Trophoblast cell (in vitro differentiated cells and primary cell): ENCODE data around the gene TNFRSF25.
A peak's percentile ranks its signal among the peaks of the same experiment; 100 is the strongest.

Source experiments
- DNase-seq, 2 donors: peaks; one replicate each; pipeline ENCODE4 v3.0.0-alpha.2; 2016
- H2AFZ ChIP-seq: 2 replicates; pipeline ENCODE4 v1.6.1; 2013; ENCODE audit warnings: low read length, moderate library complexity, mild to moderate bottlenecking; ENCODE audit not compliant: insufficient read depth, poor library complexity
- H2AK5ac ChIP-seq: 2 replicates; pipeline ENCODE4 v1.6.1; 2013; ENCODE audit warnings: mild to moderate bottlenecking, low read length
- H2BK120ac ChIP-seq: 2 replicates; pipeline ENCODE4 v1.6.1; 2013; ENCODE audit warnings: low read length, mild to moderate bottlenecking, moderate library complexity; ENCODE audit not compliant: insufficient read depth, poor library complexity
- H2BK12ac ChIP-seq: 2 replicates; pipeline ENCODE4 v1.6.1; 2013; ENCODE audit warnings: mild to moderate bottlenecking, low read length, moderate library complexity
- H2BK5ac ChIP-seq: 2 replicates; pipeline ENCODE4 v1.6.1; 2013; ENCODE audit warnings: low read length, low read depth, moderate library complexity, mild to moderate bottlenecking; ENCODE audit not compliant: poor library complexity
- H3K14ac ChIP-seq: 2 replicates; pipeline ENCODE4 v1.6.1; 2013; ENCODE audit warnings: mild to moderate bottlenecking, low read length
- H3K18ac ChIP-seq: 2 replicates; pipeline ENCODE4 v1.6.1; 2013; ENCODE audit warnings: mild to moderate bottlenecking, low read length
- H3K23ac ChIP-seq: 2 replicates; pipeline ENCODE4 v1.6.1; 2013; ENCODE audit warnings: low read length
- H3K27ac ChIP-seq: 2 replicates; pipeline ENCODE4 v1.5.1; 2013; ENCODE audit warnings: low read depth, mild to moderate bottlenecking, inconsistent platforms, low read length, moderate library complexity
- H3K27me3 ChIP-seq: 2 replicates; pipeline ENCODE4 v1.6.1; 2013; ENCODE audit warnings: inconsistent platforms, mild to moderate bottlenecking, low read length, moderate library complexity; ENCODE audit not compliant: insufficient read depth
- H3K36me3 ChIP-seq, 2 experiments: 1 replicate in 1 of 2; 2 replicates in 1 of 2; pipeline ENCODE4 v1.6.1; 2013; ENCODE audit warnings: low read length in 2 of 2, mild to moderate bottlenecking in 2 of 2, moderate library complexity in 1 of 2; ENCODE audit not compliant: insufficient read depth in 2 of 2, control insufficient read depth in 1 of 2
- H3K4ac ChIP-seq: 2 replicates; pipeline ENCODE4 v1.6.1; 2013; ENCODE audit warnings: low read depth, mild to moderate bottlenecking, low read length, moderate library complexity
- H3K4me1 ChIP-seq, 2 experiments: 1 replicate in 1 of 2; 2 replicates in 1 of 2; pipeline ENCODE4 v1.6.1; 2013; ENCODE audit warnings: low read length in 2 of 2, mild to moderate bottlenecking in 2 of 2, moderate library complexity in 1 of 2; ENCODE audit not compliant: insufficient read depth in 2 of 2, control insufficient read depth in 1 of 2
- H3K4me2 ChIP-seq: 2 replicates; pipeline ENCODE4 v1.6.1; 2013; ENCODE audit warnings: inconsistent platforms, mild to moderate bottlenecking, low read length, moderate library complexity
- H3K4me3 ChIP-seq: 2 replicates; pipeline ENCODE4 v1.5.1; 2013; ENCODE audit warnings: mild to moderate bottlenecking, low read depth, low read length, inconsistent platforms
- H3K79me1 ChIP-seq: one replicate; pipeline ENCODE4 v1.6.1; 2013; ENCODE audit warnings: low read length
- H3K79me2 ChIP-seq: 2 replicates; pipeline ENCODE4 v1.6.1; 2013; ENCODE audit warnings: low read length, mild to moderate bottlenecking; ENCODE audit not compliant: control insufficient read depth, insufficient read depth, poor library complexity
- H3K9ac ChIP-seq: 2 replicates; pipeline ENCODE4 v1.6.1; 2013; ENCODE audit warnings: mild to moderate bottlenecking, low read length
- H3K9me3 ChIP-seq: 2 replicates; pipeline ENCODE4 v1.6.1; 2013; ENCODE audit warnings: low read depth, mild to moderate bottlenecking, control low read depth, inconsistent platforms, low read length; ENCODE audit not compliant: insufficient read depth
- H4K12ac ChIP-seq: 2 replicates; pipeline ENCODE4 v1.6.1; 2013; ENCODE audit warnings: low read depth, mild to moderate bottlenecking, low read length, moderate library complexity
- H4K8ac ChIP-seq: 2 replicates; pipeline ENCODE4 v1.6.1; 2013; ENCODE audit warnings: low read depth, mild to moderate bottlenecking, low read length, moderate library complexity
- H4K91ac ChIP-seq: one replicate; pipeline ENCODE4 v1.6.1; 2013; ENCODE audit warnings: low read depth, mild to moderate bottlenecking, low read length, moderate library complexity
- WGBS: extraction: QIAGEN DNeasy Blood & Tissue Kit; methylation state at CpG from one replicate; pipeline ENCODE4 v1.1.7; 2013; ENCODE audit warnings: missing lambda C conversion rate; ENCODE audit not compliant: insufficient read length, insufficient coverage; ENCODE audit errors: extremely low coverage; 5-methylcytosine and 5-hydroxymethylcytosine counted together

The TNFRSF25 gene

DNA sequence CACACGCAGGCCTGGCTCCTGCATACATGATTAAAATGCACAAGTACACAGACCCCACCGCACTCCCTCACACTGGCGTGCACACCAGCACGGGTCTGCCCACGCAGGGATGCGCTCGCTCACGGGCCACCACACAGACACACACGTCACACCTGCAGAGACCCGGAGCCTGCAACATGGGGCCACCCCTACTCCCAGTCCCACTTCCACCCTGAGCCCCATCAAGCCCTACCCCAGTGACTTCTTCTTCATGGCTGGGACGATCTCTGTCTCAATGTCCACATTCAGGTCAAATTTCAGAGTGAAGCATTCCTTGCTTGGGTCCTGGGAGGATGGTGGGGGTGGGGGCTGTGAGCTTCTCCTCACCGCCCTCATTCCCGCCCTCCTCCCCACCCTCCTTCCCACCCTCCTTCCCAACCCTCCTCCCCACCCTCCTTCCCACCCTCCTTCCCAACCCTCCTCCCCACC is 8.9 kb upstream of the TNFRSF25 start:
- Histone ChIP-seq H3K4ac (no peak overlapping the region), H2BK12ac (no peak overlapping the region), H4K8ac (no peak overlapping the region), H3K14ac (no peak overlapping the region), H3K27ac (no peak overlapping the region), H3K27me3 (no peaks in the 10 kb centered on the region), H2BK120ac (no peak overlapping the region), H3K4me1 (peaks cover 6 to 8% of the 10 kb centered on the region in 2 experiments), H2AK5ac (no peak overlapping the region), H3K9me3 (peaks cover 2% of the 10 kb centered on the region), H3K9ac (no peak overlapping the region), H3K79me1 (no peaks in the 10 kb centered on the region), H2AFZ (no peak overlapping the region), H3K4me2 (no peak overlapping the region), H4K91ac (no peak overlapping the region), H2BK5ac (no peak overlapping the region), H3K36me3 (peaks cover 62 to 68% of the 10 kb centered on the region in 2 experiments), H3K23ac (no peak overlapping the region), H3K4me3 (no peak overlapping the region), H3K79me2 (no peaks in the 10 kb centered on the region), H4K12ac (no peak overlapping the region), H3K18ac (no peak overlapping the region)
- WGBS, result 100% methylated on average over 1 of the region's 13 CpGs
- DNase-seq, result no peak

DNA sequence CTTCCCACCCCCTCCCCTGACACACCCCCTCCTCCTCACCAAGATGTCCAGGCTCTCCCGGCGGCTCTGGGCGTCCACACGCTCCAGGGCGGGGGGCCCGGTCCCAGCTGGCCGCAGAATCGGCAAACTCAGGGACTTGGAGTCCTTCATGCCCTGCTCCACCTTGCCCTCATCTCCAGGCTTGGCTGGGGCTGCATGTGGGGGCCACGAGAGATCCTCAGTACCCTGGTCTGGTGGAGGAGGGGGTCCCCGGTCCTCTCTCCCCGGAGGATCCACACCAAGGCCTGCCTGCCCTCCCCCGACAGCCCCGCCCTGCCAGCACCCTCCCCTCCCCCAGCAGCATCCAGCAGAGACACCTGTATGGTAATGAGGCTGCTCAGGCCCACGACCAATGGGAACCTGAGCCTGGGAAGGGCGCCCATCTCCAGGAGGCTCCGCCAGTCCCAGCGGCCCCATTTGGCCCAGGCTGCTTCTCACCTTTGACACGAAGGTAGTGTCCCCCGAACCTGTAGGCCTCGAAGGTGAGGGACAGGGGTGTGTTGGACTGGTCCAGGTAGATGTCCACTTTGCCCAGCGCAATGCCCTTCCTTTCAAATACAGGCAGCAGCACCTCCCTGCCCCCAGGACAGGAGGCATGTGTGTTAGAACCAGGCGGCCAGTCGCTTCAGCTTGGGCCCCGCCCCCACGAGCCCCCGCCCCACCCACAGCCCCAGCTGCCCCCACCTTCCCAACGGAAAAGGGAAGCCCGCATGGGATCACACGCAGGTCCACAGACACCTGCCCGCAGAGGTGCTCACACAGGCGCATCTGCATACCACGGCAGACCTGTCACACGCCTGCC is 8.2 kb upstream of the TNFRSF25 start:
- Histone ChIP-seq H2BK5ac (no peak overlapping the region), H2BK12ac (no peak overlapping the region), H2AK5ac (no peak overlapping the region), H3K79me1 (no peaks in the 10 kb centered on the region), H3K27ac (no peak overlapping the region), H2BK120ac (no peak overlapping the region), H4K12ac (no peak overlapping the region), H3K14ac (no peak overlapping the region), H3K79me2 (no peaks in the 10 kb centered on the region), H3K4me1 (peaks cover 6 to 8% of the 10 kb centered on the region in 2 experiments), H3K23ac (no peak overlapping the region), H3K18ac (no peak overlapping the region), H3K9me3 (peaks cover 2% of the 10 kb centered on the region), H3K9ac (no peak overlapping the region), H3K4ac (no peak overlapping the region), H3K4me3 (no peak overlapping the region), H2AFZ (no peak overlapping the region), H3K36me3 (peaks cover 69 to 75% of the 10 kb centered on the region in 2 experiments), H3K27me3 (no peaks in the 10 kb centered on the region), H4K8ac (no peak overlapping the region), H3K4me2 (no peak overlapping the region), H4K91ac (no peak overlapping the region)
- peak; percentile 91 to 98 for DNase-seq
- no CpG with 5 or more reads among the region's 33 CpGs for WGBS

DNA sequence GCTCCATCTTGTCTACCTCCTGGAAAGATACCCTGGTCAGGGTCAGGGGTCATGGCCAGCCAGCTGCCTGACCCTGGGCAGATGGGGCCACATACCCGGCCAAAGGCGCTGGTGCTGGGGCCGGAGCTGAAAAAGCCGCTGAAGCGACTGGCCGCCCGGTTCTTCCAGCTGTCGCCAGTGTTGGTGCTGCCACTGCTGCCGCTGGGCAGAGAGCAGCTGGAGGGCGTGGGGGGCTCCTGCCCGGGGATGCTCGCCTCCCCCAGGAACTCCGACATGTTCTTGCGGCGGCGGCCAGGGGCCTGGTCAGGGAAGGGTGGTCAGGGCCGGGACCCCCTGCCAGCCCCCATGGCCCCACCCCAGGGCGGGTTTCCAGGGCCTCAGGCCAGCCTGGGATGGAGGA is 7.2 kb upstream of the TNFRSF25 start:
- Histone ChIP-seq H2BK120ac (no peak overlapping the region), H3K79me1 (no peaks in the 10 kb centered on the region), H3K4ac (no peak overlapping the region), H3K18ac (no peak overlapping the region), H3K79me2 (no peaks in the 10 kb centered on the region), H2AK5ac (no peak overlapping the region), H3K27me3 (no peaks in the 10 kb centered on the region), H2AFZ (no peak overlapping the region), H3K9ac (no peak overlapping the region), H3K23ac (no peak overlapping the region), H4K91ac (no peak overlapping the region), H3K27ac (no peak overlapping the region), H3K4me2 (no peak overlapping the region), H3K36me3 (peaks cover 79 to 85% of the 10 kb centered on the region in 2 experiments), H2BK12ac (no peak overlapping the region), H3K14ac (no peak overlapping the region), H3K4me1 (peaks cover 6 to 8% of the 10 kb centered on the region in 2 experiments), H3K4me3 (no peak overlapping the region), H4K8ac (no peak overlapping the region), H4K12ac (no peak overlapping the region), H2BK5ac (no peak overlapping the region), H3K9me3 (peaks cover 4% of the 10 kb centered on the region)
- DNase-seq, result no peak
- no CpG with 5 or more reads among the region's 18 CpGs for WGBS

DNA sequence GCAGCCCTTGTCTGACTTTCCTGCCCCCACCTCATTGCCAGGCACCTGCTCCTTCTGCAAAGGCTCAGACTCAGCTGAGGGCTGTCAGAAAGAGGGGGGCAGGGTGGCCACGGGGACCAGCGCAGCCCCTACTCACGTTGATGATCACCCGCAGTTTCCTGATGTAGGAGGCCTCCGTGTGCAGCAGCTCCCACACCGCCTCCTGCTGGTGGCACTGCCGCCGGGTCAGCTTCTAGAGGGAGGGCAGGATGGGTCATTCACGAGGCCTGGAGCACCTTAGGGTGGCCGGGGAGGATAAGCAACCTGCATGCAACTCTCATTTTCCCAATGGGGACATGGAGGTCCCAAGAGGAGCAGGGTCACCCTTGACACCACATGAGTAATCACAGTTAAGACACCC is 6.4 kb upstream of the TNFRSF25 start:
- DNase-seq, result no peak
- Histone ChIP-seq H3K27me3 (no peaks in the 10 kb centered on the region), H3K9ac (no peak overlapping the region), H4K8ac (no peak overlapping the region), H4K91ac (no peak overlapping the region), H2AK5ac (no peak overlapping the region), H3K4me2 (no peak overlapping the region), H3K14ac (no peak overlapping the region), H3K27ac (no peak overlapping the region), H2BK5ac (no peak overlapping the region), H2AFZ (no peak overlapping the region), H3K4me3 (no peak overlapping the region), H3K4ac (no peak overlapping the region), H3K79me1 (no peaks in the 10 kb centered on the region), H4K12ac (no peak overlapping the region), H3K4me1 (peaks cover 4 to 6% of the 10 kb centered on the region in 2 experiments), H3K9me3 (peaks cover 4% of the 10 kb centered on the region), H3K36me3 (peaks cover 84 to 91% of the 10 kb centered on the region in 2 experiments), H3K79me2 (no peaks in the 10 kb centered on the region), H3K23ac (no peak overlapping the region), H2BK12ac (no peak overlapping the region), H2BK120ac (no peak overlapping the region), H3K18ac (no peak overlapping the region)
- no CpG with 5 or more reads among the region's 10 CpGs for WGBS
